ENCODE data around the gene OR10A6.

DNA sequence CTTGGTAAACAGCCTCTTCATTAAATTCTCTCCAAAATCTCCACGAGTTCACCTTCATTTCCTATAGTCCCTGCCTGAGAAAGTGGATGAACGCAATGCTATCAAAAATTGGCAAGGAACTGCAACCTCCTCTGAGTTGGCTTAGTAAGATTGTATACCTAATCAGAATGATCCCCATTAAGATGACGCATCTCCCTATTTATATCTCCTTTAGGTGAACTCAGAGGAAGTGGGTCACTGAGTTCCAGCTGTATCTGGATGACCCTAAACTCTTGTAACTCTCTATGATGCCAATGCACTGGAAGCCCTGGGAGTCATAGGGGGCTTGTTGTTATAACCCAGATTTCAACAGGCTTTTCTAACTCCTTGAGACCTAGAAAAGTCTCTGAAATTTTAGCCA is 48.2 kb downstream of the OR10A6 start:
- TF ChIP-seq, protein P1, sequence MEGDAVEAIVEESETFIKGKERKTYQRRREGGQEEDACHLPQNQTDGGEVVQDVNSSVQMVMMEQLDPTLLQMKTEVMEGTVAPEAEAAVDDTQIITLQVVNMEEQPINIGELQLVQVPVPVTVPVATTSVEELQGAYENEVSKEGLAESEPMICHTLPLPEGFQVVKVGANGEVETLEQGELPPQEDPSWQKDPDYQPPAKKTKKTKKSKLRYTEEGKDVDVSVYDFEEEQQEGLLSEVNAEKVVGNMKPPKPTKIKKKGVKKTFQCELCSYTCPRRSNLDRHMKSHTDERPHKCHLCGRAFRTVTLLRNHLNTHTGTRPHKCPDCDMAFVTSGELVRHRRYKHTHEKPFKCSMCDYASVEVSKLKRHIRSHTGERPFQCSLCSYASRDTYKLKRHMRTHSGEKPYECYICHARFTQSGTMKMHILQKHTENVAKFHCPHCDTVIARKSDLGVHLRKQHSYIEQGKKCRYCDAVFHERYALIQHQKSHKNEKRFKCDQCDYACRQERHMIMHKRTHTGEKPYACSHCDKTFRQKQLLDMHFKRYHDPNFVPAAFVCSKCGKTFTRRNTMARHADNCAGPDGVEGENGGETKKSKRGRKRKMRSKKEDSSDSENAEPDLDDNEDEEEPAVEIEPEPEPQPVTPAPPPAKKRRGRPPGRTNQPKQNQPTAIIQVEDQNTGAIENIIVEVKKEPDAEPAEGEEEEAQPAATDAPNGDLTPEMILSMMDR (IDR thresholded peaks at IDR 0.05 in 4 of 5, conservative IDR thresholded peaks at IDR 0.05 in 1 of 5), result no peak
- no peak for TF ChIP-seq POLR2A (IDR thresholded peaks at IDR 0.05)

Data from gastrocnemius medialis (tissue), 4 donors.